Prostate gland (tissue), 2 donors: ENCODE data around the gene HBZ. TPM values are rescaled to one million over a fixed set of nuclear protein-coding genes. Genes with fewer than 3 reads are reported as not detected.

Experiments used
- DNase-seq: peaks from one replicate; pipeline ENCODE4 v3.0.0-alpha.2; 2019; ENCODE audit warnings: low spot score
- H3K27ac ChIP-seq, 2 donors: fragments of 200-600 bp; sonication (generic); 2 replicates each; pipeline ENCODE4 v1.5.1; 2017 to 2019
- H3K27me3 ChIP-seq: fragments of 200-600 bp; sonication (generic); replicated peaks from 2 replicates; pipeline ENCODE4 v1.5.1; 2019; ENCODE audit not compliant: insufficient read depth
- H3K36me3 ChIP-seq, 2 donors: fragments of 200-600 bp; sonication (generic); 1 replicate in 1 of 2; 2 replicates in 1 of 2; pipeline versions ENCODE4 v1.5.1 to v1.8.1; 2017 to 2019
- H3K4me1 ChIP-seq: fragments of 200-600 bp; sonication (generic); replicated peaks from 2 replicates; pipeline ENCODE4 v1.5.1; 2019
- H3K4me3 ChIP-seq, 2 donors: fragments of 200-600 bp; sonication (generic); 2 replicates each; pipeline ENCODE4 v1.5.1; 2017 to 2019
- H3K9me3 ChIP-seq: fragments of 200-600 bp; sonication (generic); 2 replicates; pipeline ENCODE4 v1.5.1; 2017
- POLR2A ChIP-seq: fragments of 450-650 bp; IDR thresholded peaks from one replicate; pipeline ENCODE4 v1.6.1; 2016; ENCODE audit warnings: antibody characterized with exemption, mild to moderate bottlenecking
- POLR2AphosphoS5 ChIP-seq: sonication (generic); formaldehyde crosslinking; IDR thresholded peaks from one replicate; pipeline ENCODE4 v1.6.1; 2017; ENCODE audit warnings: antibody characterized with exemption
- WGBS: methylation state at CpG from one replicate; pipeline ENCODE4 v1.1.5; 2018; 5-methylcytosine and 5-hydroxymethylcytosine counted together
- intact Hi-C: fragments of 100-400 bp; cut with DNase I; formaldehyde crosslinking; loops from one replicate; pipeline ENCODE4 v1.14.2; 2022
- total RNA-seq, 2 donors: library from RNA; depleted of rRNA; stranded (reverse); fragments of >200 nt; gene quantifications; one replicate each; pipeline ENCODE4 v1.1.0, GENCODE V29; 2016
- TF ChIP-seq, protein P1 (sequence below), 4 experiments: fragments of 200-600 bp in 2 of 4; fragments of 450-650 bp in 2 of 4; sonication (generic) in 2 of 4; IDR thresholded peaks; 1 replicate in 3 of 4; 2 replicates in 1 of 4; pipeline ENCODE4 v1.5.1; 2016 to 2019; ENCODE audit warnings: antibody characterized with exemption in 4 of 4, mild to moderate bottlenecking in 2 of 4, moderate library complexity in 2 of 4

Gene HBZ
- total RNA-seq, 2 donors from 2014 or later, result not detected

DNA sequence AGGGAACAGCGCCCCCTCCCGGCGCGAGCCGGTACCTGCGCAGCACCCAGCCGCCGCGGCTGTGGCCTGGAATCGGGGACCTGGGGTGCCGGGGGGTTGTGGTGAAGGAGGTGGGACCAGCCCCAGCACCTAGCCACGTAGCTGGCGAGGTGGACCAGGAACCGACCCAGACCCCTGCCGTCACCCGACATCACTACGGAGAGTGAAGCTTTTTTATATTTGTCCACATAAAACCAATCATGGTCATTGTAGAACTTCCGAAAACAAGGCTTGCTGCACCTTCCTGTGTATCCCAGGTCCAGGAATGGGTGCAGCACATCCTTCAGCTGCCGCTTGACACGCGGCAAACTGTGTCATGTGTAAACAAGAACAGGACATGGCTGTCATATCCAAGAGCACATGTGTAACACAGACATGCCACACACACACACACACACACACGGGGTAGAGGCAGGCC, 29.1 kb downstream of the HBZ start:
- Histone ChIP-seq H3K36me3 (no peaks in the 10 kb centered on the region), H3K27ac (no peak overlapping the region), H3K9me3 (no peaks in the 10 kb centered on the region), H3K27me3 (peaks cover 6% of the 10 kb centered on the region), H3K4me3 (peak overlapping the region in 1 of 2 donors; percentile 19), H3K4me1 (peaks cover 10% of the 10 kb centered on the region)
- 10% methylated on average over 21 of the region's 22 CpGs for WGBS
- TF ChIP-seq, protein P1, sequence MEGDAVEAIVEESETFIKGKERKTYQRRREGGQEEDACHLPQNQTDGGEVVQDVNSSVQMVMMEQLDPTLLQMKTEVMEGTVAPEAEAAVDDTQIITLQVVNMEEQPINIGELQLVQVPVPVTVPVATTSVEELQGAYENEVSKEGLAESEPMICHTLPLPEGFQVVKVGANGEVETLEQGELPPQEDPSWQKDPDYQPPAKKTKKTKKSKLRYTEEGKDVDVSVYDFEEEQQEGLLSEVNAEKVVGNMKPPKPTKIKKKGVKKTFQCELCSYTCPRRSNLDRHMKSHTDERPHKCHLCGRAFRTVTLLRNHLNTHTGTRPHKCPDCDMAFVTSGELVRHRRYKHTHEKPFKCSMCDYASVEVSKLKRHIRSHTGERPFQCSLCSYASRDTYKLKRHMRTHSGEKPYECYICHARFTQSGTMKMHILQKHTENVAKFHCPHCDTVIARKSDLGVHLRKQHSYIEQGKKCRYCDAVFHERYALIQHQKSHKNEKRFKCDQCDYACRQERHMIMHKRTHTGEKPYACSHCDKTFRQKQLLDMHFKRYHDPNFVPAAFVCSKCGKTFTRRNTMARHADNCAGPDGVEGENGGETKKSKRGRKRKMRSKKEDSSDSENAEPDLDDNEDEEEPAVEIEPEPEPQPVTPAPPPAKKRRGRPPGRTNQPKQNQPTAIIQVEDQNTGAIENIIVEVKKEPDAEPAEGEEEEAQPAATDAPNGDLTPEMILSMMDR (IDR thresholded peaks at IDR 0.05), result peak; percentile 90 to 93 (median 91)
- no peak for TF ChIP-seq POLR2A
- TF ChIP-seq POLR2AphosphoS5, result no peak
- peak; percentile 50 for DNase-seq
- intact Hi-C loops, result no loop called here

GRCh38 chr16:183005-183404, 30.6 kb downstream of the HBZ start:
- Histone ChIP-seq H3K27ac (no peak overlapping the region), H3K27me3 (peaks cover 2% of the 10 kb centered on the region), H3K9me3 (no peaks in the 10 kb centered on the region), H3K4me1 (peaks cover 10% of the 10 kb centered on the region), H3K4me3 (no peak overlapping the region), H3K36me3 (no peaks in the 10 kb centered on the region)
- no peak for DNase-seq
- TF ChIP-seq POLR2A (no peak), POLR2AphosphoS5 (no peak)
- TF ChIP-seq, protein P1 (IDR thresholded peaks at IDR 0.05), result no peak
- 76% methylated on average over 7 of the region's 7 CpGs for WGBS
- intact Hi-C loops, result no loop called here

DNA sequence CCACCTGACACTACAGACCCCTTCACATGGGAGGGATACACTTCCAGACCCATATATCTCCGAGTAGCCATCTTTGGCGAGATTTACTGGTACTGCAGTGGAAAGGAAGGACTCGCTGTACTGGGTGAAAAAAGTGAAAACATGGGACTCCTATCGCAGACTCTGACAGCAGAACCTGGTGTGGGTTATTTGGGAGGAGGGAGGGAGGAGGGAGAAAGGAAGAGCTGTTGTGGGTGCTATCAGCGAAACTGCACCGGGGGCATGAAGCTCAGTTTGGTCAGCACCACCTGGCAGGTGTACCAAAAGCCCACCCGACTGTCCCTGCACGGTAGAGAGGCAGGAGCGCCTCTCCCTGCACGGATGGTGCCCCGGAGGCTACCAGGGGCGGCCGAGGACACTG, 32.8 kb downstream of the HBZ start:
- no peak for TF ChIP-seq POLR2AphosphoS5
- TF ChIP-seq POLR2A, result no peak
- TF ChIP-seq, protein P1 (IDR thresholded peaks at IDR 0.05), result no peak
- H3K36me3 ChIP-seq, result peaks cover 0 to 7% of the 10 kb centered on the region in 2 donors
- H3K9me3 ChIP-seq, result no peaks in the 10 kb centered on the region
- intact Hi-C loops, result no loop called here
- peaks cover 9% of the 10 kb centered on the region for H3K4me1 ChIP-seq
- no peak overlapping the region for H3K4me3 ChIP-seq
- no peak overlapping the region for H3K27ac ChIP-seq
- H3K27me3 ChIP-seq, result no peaks in the 10 kb centered on the region
- no peak for DNase-seq
- WGBS, result 75% methylated on average over 13 of the region's 13 CpGs

DNA sequence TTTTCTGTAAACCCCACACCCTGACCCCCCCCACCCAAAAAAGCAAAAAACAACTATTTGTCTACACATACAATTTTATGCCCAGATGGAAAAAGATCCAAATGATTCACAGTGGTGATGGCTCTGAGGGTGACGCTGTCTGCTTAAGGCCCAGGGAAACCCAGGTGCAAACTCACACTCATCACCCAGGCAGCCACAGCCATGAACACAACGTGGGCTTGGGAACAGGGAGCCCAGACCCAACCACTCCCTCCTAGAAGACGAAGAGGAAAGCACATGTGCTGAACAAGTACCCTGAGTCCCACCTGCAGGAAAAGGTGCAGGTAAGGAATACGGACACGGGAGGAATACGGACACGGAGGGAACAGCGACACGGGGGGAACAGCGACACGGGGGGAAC, 33.2 kb downstream of the HBZ start:
- no peak overlapping the region for H3K27ac ChIP-seq
- DNase-seq, result no peak
- no peak overlapping the region for H3K4me3 ChIP-seq
- H3K4me1 ChIP-seq, result peaks cover 4% of the 10 kb centered on the region
- H3K36me3 ChIP-seq, result peaks cover 0 to 11% of the 10 kb centered on the region in 2 donors
- WGBS, result 79% methylated on average over 9 of the region's 11 CpGs
- TF ChIP-seq, protein P1 (IDR thresholded peaks at IDR 0.05), result no peak
- TF ChIP-seq POLR2AphosphoS5 (no peak), POLR2A (no peak)
- intact Hi-C loops, result no loop called here
- H3K9me3 ChIP-seq, result no peaks in the 10 kb centered on the region
- no peaks in the 10 kb centered on the region for H3K27me3 ChIP-seq

DNA sequence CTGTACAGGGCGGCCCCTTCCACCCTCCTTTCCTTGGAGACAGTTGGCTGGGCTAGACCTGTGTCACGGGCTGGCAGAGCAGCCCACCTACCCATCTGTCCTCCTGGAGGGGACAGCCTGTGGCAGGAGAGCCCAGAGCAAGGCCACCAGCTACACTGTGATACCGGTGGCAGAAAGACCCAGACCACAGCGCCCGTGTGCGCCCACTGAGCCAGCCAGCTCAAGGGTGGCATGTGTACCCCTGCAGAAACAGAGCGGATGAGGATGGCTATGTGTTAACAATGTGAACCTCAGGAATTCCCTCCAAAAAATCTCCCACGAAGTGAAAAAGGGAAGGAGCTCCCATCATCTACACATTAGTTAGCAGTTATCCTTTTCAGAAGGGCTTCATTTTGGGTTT, 34.9 kb downstream of the HBZ start:
- WGBS, result 97% methylated on average over 8 of the region's 8 CpGs
- no peak overlapping the region for H3K27ac ChIP-seq
- peaks cover 0 to 18% of the 10 kb centered on the region in 2 donors for H3K36me3 ChIP-seq
- no peak for DNase-seq
- TF ChIP-seq POLR2A (no peak), POLR2AphosphoS5 (no peak)
- TF ChIP-seq, protein P1 (IDR thresholded peaks at IDR 0.05), result no peak
- intact Hi-C loops, result no loop called here
- H3K27me3 ChIP-seq, result no peaks in the 10 kb centered on the region
- H3K4me1 ChIP-seq, result no peaks in the 10 kb centered on the region
- H3K9me3 ChIP-seq, result no peaks in the 10 kb centered on the region
- no peak overlapping the region for H3K4me3 ChIP-seq
